Activated CD4-positive, alpha-beta T cell treated with anti-CD3 and anti-CD28 coated beads for 24 hours (primary cell): ENCODE measurements around the gene PARD6B.
A peak's percentile ranks its signal among the peaks of the same experiment; 100 is the strongest.
"Not testable (repeated sequence)": the region's sequence is repeated elsewhere in the genome, so short reads cannot be mapped to it uniquely, and the experiment has no call there.

ENCODE experiments used
- DNase-seq, 2 donors: peaks; one replicate each; pipeline ENCODE4 v3.0.0-alpha.2; 2020; ENCODE audit warnings: low read depth in 2 of 2

Gene PARD6B, protein sequence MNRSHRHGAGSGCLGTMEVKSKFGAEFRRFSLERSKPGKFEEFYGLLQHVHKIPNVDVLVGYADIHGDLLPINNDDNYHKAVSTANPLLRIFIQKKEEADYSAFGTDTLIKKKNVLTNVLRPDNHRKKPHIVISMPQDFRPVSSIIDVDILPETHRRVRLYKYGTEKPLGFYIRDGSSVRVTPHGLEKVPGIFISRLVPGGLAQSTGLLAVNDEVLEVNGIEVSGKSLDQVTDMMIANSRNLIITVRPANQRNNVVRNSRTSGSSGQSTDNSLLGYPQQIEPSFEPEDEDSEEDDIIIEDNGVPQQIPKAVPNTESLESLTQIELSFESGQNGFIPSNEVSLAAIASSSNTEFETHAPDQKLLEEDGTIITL

DNA sequence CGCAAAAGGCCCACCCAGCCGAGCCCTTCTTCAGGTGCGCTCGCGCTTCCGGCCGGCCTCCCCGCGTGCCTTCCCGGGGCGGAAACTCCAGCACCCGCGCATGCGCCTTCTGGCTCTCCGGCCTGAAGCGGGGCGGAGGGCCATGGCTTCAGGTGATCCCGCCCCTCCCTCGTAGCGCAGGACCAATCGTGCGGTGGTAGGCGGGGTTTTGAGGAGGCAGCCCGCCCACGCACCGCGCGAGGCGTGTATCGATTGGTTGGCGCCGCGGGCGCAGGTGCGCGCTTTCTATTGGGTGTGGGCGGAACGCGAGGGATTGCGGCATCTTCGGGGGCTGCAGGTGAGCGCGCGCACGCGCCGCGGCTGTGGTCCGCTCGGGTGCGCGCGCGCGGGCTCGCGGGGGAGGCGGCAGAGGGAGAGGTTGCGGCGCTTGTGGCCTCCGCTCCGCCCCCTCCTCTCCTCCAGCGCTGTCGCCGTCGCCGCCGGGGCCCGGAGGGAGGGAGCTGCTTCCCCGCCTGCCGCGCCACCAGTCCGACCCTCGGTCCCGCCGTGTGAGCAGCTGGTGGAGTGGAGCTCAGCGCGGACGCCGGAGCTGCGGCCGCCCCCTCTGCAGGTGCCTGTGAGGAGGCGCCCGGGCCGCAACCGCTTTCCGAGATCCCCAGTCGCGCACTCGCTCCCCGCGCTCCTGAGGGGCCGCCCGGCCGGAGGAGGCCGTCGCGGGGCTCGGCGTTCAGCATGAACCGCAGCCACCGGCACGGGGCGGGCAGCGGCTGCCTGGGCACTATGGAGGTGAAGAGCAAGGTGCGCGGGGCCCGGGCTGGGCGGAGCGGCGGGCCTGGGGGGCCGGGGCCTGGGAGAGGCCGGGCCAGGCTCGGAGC is at the start of gene PARD6B:
TSS of gene PARD6B (plus strand) at position 526 of the 875 bp plus-strand sequence. CDS start at position 733, 207 bp downstream.
- peak; percentile 99 for DNase-seq

DNA sequence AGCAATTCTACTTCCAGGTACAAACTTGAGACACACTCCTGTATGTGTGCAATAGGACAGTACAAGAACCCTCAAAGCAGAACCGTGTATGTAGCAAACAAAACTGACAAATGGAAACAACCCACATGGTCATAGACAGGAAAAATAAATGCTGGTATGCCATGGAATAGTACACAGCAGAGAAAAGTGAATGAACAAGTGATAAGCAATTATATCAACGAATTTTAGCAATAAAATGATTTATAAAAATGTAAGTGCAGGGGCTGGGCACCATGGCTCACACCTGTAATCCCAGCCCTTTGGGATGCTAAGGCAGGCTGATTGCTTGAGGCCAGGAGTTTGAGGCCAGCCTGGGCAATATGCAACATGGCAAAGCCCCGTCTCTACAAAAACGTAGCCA is 49.3 kb upstream of the PARD6B start:
- no peak for DNase-seq

DNA sequence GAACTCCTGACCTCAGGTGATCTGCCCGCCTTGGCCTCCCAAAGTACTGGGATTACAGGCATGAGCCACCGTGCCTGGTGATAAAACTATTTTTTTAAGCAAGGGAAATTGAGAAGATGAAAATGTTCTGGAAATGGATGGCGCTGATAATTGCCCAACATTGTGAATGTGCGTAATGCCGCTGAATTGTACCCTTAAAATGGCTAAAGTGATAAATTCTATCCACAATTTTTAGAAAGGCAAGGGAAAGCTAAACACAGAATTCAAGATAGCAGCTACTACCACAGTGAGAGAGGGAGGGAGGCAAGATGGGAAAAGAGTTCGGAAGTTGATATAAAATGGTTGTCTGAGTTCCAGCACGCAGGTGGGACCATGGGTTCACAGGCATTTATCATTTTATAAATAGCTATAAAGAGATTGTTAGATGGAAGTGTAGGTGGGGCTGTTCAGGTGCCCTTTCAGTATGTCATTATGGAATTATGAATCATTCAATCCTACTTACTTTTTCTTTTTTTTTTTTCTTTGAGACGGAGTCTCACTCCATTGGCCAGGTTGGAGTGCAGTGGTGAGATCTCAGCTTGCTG is 48.3 kb upstream of the PARD6B start:
- DNase-seq = no peak

DNA sequence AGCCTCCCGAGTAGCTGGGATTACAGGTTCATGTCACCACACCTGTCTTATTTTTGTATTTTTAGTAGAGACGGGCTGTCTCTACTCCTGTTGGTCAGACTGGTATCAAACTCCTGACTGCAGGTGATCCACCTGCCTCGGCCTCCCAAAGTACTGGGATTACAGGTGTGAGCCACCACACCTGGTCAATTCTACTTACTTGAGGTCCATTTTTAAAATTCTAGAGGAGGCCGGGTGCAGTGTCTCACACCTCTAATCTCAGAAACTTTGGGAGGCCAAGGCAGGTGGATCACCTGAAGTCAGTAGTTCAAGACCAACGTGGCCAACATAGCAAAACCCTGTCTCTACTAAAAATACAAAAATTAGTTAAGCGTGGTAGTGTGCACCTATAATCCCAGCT is 47.8 kb upstream of the PARD6B start:
- DNase-seq = no peak

DNA sequence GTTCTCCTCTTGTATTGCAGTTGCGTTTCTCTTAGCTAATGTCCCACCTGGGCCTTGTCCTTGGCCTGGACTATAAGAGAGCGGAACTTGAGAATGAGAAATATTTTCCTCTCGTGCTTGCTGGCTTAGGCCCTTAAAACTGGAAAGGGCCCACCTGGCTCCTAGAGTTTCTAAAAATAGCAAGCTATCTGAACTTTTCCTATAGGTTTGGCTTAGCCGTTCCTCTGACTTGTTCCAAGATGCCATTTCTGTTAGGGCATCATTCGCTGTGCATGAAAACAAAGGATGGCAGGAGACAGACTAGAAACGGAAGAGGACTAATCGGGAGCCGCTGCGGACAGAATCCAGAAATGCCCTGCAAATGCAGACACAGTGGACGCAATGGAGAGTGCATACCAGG is 44.6 kb upstream of the PARD6B start:
- DNase-seq = no peak

DNA sequence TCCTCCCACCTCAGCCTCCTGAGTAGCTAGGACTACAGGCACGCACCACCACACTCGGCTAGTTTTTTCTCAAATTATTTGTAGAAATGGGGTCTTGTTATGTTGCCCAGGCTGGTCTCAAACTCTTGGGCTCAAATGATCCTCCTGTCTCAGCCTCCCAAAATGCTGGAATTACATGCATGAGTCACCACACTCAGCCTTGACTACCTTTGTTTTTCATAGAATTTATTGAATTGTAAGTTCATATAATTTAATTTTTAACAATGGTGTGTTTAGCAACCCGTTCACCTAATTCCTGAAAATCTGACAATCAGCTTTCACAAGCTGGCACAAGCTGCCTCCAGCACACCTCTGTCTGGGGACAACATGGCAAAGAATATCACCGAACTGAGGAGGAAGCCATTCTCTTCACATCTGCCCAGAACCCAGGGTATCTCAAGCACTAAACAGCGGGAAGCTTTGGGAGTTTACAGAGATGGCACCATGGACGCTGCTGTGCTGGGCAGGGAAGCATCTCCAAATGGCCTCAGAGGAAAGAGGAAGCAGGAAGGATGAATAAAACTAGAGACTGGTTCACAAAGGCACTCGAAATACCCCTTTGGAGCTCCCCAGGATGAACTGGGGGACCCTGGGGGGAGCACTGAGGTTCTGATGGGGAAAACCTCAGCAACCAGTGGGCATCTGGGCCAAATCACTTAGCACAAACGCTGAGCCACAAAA is 43.0 kb upstream of the PARD6B start:
- DNase-seq = no peak

DNA sequence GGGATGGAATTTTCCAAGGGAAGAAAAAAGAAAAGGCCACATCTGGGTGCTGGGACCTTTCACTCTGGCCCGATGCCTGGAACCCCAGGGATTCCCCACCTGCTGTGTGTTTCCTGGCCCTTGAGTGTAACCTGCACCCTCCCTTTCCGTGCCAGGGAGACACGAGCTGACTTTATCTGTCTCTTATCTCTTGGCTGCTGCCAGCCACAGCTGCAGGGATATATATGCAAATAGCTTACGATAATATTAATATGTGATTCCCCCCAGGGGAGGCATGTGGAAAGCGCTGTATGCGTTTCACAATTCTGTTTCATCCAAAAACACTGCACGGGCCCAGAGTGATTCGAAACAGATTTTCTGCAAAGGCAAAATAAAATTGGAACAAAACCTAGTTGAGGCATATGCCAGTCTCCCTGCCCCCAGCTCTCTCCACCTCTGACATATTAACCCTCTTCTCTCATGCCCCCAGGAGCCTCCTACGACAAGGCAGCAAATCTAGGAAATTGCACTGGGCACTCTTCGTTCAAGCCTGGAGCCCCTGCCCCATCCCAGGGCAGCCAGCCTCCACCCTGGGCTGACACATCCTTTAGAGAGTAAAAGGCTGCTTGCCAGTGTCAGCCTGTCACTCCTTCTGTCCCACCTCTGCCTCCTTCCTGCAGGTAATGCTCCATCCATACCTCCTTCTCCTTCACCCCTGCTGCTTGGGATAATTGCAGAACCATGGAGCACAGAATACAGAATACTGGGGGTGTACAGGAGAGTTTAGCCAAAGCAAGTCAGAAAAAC is 41.3 kb upstream of the PARD6B start:
- no peak for DNase-seq

DNA sequence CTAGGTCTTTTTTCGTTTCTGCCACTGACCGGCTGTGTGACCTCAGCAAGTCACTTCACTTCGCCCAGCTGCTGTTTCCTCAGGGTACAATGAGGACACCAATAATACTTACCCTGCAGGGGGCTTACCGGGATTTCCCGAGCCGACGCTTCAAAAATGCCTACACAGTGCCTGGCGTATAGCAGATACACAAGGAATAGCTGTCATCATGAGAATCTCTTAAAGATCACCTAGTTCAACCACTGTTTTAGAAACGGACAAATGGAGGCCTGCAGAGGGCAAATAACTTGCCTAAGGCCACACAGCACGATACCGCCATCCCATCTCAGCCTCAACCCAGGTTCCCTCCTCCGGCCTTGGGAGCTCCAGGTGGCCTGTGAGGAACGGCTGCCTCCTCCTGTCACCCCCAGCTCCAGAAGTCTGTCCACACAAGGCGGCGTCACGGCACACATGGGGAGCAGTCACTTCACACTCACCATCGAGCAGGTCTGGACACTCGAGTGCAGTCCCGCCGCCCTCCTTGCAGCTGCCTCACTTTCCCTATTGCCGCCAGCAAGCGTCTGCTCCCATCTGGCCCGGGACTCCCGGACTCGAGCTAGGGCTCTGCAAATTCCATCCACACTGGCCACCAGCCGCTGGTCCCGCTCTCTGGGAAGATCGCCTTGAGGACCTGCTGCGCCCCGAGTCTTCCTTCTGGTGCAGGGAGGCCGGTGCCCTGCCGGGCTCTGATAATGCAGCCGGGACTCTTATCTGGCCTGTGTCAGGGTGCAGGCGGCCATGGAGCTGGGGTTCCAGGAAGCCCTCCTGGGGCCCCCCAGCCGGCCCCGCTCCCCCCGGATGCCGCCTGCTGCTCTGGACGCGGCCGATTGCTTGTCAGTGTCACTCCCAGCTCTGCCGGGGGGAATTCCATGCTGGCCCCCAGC is 40.5 kb upstream of the PARD6B start, which contains the start of gene RIPOR3:
TSS of gene RIPOR3 (minus strand) at position 893 of the 923 bp plus-strand sequence. CDS start at position 479, 414 bp downstream.
- DNase-seq = no peak

DNA sequence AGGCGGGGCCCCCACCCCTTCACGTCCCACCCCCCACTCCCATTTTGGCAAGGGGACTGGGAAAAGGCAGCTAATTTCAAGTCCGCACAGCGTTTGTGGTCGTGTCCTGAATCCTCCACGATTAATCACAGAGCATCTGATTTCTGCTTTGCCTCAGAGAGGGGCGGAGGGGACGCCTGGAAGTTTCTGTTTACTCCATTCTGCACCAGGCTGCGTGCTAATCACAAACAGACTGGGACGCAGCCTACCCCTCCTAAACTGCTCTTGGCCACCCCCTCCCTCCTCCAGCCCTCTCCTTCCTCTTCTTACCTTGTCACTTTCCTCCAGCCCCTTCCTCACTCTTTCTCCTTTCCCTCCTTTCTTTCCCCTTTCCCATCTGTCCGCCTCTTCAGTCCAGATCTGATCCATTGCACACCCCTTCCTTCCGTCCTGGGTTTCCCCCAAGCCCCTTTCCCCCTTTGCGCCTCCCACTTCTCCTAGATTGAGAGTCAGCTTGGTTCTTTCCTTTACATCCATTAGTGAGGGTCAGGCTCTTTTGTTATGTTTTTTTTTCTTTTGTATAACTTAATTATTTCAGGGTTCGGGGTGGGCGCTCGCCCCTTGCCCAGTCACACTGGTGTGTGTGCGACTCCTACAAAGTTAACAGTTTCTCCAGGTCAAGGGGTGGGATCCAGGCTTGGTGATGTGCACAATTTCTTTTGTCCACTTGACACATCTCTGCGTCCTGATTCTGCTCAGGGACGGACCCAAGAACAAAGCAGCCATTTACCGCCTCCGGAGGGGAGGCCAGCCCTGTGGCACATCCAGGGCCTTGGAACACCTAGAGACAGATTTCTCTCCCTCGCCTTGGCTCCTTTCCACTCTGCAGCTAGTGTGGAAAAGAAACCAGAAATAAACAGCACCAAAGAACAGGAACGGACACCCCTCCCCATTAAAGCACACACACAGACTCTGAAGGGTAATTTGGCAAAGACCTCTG is 39.5 kb upstream of the PARD6B start:
- DNase-seq = no peak

DNA sequence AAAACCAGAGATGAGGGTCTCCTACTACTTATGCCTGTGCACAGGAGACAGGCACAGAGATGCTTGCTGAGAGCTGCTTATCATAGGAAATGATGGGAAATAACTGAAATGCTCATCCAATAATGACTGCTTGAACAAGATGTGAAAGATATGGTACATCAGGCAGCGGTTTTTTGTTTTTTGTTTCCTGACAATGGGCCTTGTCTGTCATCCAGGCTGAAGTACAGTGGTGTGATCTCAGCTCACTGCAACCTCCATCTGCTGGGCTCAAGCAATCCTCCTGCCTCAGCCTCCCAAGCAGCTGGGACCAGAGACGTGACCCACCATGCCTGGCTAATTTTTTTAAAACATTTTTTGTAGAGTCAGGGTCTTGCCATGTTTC is 38.8 kb upstream of the PARD6B start:
- no peak for DNase-seq

DNA sequence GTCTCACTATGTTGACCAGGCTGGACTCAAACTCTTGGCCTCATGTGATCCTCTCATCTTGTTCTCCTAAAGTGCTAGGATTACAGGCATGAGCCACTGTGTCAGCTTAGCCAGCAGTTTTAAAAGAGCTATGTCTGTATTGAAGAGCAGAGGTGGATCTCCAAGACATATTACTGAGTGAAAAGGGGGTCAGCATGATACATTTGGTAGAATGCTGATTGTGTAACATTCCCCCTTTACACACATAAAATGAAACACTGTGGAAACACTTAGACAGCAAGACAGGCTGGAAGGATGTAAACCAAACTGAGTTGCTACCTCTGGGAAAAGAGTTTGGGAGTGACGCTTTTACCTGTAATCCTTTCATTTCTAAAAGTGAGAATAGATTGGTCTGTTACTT is 38.4 kb upstream of the PARD6B start:
- no peak for DNase-seq

DNA sequence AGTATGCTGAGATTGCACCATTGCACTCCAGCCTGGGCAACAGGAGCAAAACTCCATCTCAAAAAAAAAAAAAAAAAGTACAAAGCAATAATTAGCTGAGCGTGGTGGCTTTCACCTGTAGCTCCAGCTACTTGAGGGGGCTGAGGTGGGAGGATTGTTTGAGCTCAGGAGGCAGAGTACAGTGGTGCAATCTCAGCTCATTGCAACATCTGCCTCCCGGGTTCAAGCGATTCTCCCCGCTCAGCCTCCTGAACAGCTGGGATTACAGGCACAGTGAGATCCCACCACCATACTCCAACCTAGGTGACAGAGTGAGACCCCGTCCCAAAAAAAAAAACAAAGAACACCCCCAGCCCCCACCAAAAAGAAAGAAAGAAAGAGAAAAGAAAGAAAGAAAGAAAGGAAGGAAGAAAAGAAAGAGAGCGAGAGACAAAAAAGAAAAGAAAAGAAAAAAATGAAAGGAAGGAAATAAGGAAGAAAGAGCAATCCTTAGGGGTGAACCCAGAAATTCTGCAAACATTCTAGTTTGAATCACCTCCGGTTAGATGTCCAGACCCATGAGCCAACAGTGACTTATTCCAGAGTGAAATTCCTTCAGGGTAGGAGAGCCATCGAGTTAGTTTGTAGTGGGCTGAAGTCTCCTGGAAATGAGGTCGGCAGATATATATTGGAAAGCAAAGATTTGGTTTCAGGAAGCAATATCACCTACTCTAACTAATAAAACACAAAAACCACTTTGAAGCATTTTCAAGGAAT is 36.8 kb upstream of the PARD6B start:
- DNase-seq = no peak

DNA sequence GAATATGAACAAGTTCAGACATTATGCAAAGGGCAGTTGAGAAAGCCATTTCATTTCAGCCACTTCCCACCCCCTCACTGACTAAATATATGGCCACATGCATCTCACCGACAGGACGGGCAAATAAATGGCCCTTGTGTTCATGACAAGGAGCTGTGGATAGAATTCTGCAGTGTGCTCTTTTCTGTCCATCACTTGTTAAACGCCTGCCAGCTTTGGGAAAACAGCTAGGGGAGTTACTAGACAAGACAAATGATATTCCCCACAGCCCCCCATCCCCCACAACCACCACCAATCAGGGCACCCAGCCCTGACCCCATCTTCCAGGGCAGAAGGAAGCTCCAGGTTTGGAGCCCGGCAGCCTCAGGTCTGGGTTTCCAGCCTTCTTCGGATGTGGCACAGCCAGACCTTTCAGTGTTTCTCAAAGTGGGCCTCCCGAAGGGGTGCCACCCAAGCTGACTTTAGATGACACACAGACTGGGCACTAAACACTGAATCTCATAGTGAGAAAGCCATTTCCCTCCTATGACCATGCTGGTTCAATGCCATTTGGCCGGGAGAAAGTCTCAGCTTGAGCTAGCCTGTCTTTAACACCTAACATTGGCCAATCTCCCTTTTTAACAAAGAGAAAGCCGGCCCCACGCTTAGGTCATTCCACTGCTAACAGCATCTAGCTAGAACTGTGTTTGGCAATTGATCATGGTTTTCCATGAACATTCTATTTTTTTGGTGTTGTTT is 36.1 kb upstream of the PARD6B start:
- DNase-seq = no peak

DNA sequence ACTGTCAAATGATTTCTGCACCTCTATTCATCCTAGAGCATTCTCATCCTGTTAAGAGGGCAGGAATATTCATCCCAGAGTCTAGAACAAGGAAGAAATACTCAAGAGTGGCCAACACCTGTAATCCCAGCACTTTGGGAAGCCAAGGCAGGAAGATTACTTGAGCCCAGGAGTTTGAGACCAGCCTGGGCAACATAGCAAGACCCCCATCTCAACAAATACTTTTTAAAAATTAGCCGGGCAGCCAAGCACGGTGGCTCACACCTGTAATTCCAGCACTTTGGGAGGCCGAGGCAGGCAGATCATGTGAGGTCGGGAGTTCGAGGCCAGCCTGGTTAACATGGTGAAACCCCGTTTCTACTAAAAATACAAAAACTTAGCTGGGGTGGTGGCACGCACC is 33.1 kb upstream of the PARD6B start:
- DNase-seq = not testable (repeated sequence)

DNA sequence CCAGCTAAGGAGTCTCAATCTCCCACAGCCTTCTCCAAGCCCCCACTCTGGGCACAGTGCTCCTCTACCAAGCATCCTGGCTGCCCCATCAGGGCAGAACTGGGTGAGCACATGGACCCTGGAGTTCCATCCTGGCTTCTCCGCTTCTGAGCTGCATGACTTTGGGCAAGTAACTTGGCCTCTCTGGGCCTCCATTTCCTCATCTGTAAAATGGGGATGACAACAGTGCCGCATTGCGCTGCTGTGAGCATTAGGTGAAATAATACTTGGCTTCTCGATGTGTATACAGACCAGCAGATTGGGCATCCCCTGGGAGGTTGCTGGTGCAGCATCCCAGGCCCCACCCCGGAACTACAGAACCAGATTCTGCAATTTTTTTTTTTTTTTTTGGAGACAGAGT is 31.7 kb upstream of the PARD6B start:
- no peak for DNase-seq

DNA sequence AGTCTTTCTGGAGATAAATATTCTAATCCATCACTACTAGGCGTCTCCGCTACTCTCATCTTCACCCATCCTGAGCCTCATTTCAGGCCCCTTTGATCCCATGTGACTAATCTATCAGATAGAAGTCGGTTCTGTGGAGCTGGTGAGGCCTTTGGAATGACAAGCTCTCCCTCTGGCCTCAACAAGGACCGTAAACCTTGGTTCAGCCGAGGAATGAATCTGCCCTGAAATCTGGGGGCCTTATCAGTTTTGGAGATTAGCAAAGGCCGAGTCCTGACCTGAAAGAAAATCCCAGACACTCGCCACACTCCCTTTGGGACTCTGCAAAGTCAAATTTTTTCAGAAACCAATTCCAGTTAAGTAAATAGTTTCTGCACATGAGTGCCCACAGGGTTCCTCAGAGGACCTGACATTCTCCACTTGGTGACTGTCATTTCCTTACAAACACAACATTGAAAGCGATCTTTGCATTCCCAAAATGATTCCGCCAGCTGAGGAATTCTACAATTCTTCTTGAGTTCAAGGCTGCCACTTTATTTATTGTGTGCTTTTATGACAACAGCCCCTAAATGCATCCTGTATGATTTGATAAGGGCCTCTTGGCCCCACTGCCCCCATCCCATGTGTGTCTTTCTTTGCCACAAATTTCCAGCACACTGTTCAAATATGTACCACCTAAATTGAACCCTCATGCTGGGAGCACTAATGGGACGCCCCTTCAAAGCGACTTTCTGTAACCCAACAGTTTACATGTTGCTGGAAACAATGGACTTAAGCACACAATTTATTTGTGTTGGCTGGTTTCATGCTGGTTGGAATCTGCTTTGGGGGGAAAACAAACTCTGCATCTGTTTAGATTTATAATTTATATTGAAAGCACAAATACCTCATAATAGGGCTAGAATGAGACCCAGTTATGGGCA is 30.1 kb upstream of the PARD6B start:
- no peak for DNase-seq
